GM19351 (cell line): ENCODE measurements around the gene PRODH2.

Source experiments
- ATAC-seq: cut with Tn5 transposase; IDR thresholded peaks from one replicate; pipeline ENCODE4 v1.9.1; 2021; ENCODE audit warnings: mild to moderate bottlenecking, moderate library complexity; ENCODE audit not compliant: unreplicated experiment

PRODH2 gene

GRCh38 chr19:35764432-35765315, 48.0 kb downstream of the PRODH2 start:
- no peak for ATAC-seq

- ATAC-seq, result no peak
Observed at GRCh38 chr19:35760711-35761349, 51.8 kb downstream of the PRODH2 start.

GRCh38 chr19:35759697-35760096, 52.9 kb downstream of the PRODH2 start:
- ATAC-seq, result no peak

- peak; percentile 94 for ATAC-seq
Observed at GRCh38 chr19:35757749-35758608, 54.7 kb downstream of the PRODH2 start, which contains the start of gene PROSER3. PROSER3 (plus strand) TSS chr19:35758176; CDS start chr19:35758216, 40 bp downstream.

GRCh38 chr19:35757231-35757748, 55.4 kb downstream of the PRODH2 start:
- ATAC-seq, result no peak

- no peak for ATAC-seq
Observed at GRCh38 chr19:35756377-35757230, 56.0 kb downstream of the PRODH2 start, which contains the start of gene HSPB6. HSPB6 (minus strand) TSS chr19:35757029; CDS start chr19:35757008, 21 bp downstream.

GRCh38 chr19:35755550-35756376, 56.9 kb downstream of the PRODH2 start:
- no peak for ATAC-seq

- no peak for ATAC-seq
Observed at GRCh38 chr19:35755131-35755549, 57.5 kb downstream of the PRODH2 start.

- no peak for ATAC-seq
Observed at GRCh38 chr19:35754370-35755130, 58.1 kb downstream of the PRODH2 start.

GRCh38 chr19:35753634-35754369, 58.8 kb downstream of the PRODH2 start:
- no peak for ATAC-seq

GRCh38 chr19:35752746-35753350, 59.8 kb downstream of the PRODH2 start:
- no peak for ATAC-seq

GRCh38 chr19:35751839-35752745, 60.6 kb downstream of the PRODH2 start:
- ATAC-seq, result no peak

- ATAC-seq, result no peak
Observed at GRCh38 chr19:35750167-35750566, 62.5 kb downstream of the PRODH2 start.
